SK-N-SH (cell line): Measurements from ENCODE around the gene VAPB. TPM values are rescaled to one million over a fixed set of nuclear protein-coding genes. Genes with fewer than 3 reads are reported as not detected.

Experiments
- CTCF ChIA-PET: fragments of 300-600, 350-600 bp; formaldehyde crosslinking; extraction: SDS; loops from one replicate; lab custom pipeline; 2021; lab: Yijun Ruan, JAX
- POLR2A ChIA-PET: fragments of 350-600 bp; sonication (Branson Sonifier 250); formaldehyde crosslinking; extraction: SDS; loops from one replicate; lab custom pipeline; 2020; ENCODE audit warnings: antibody characterized with exemption, inconsistent platforms; lab: Yijun Ruan, JAX
- DNase-seq: peaks from one replicate; pipeline ENCODE4 v3.0.0; 2012
- H2AFZ ChIP-seq: fragments of 200-600 bp; sonication (generic); 2 replicates; pipeline ENCODE4 v1.8.1; 2016; ENCODE audit warnings: antibody characterized with exemption, mild to moderate bottlenecking, low read depth
- H3F3A ChIP-seq: fragments of 200-600 bp; sonication (generic); replicated peaks from 2 replicates; pipeline ENCODE3; 2016; ENCODE audit warnings: antibody characterized with exemption, mild to moderate bottlenecking; ENCODE audit not compliant: insufficient read depth
- H3K27ac ChIP-seq, 2 experiments: fragments of 200-500 bp in 1 of 2; fragments of 200-600 bp in 1 of 2; sonication (Bioruptor generic) in 1 of 2; sonication (generic), shearing (Covaris generic) in 1 of 2; 2 replicates each; pipeline versions ENCODE4 v1.5.1 to v1.6.1; 2014 to 2016; ENCODE audit warnings: low read depth in 2 of 2, inconsistent platforms in 1 of 2, low read length in 1 of 2, mild to moderate bottlenecking in 1 of 2, mixed read lengths in 1 of 2
- H3K27me3 ChIP-seq: fragments of 200-600 bp; sonication (generic), shearing (Covaris generic); 2 replicates; pipeline ENCODE4 v1.6.1; 2016; ENCODE audit warnings: mixed run types; ENCODE audit not compliant: insufficient read depth
- H3K36me3 ChIP-seq, 2 experiments: fragments of 200-500 bp in 1 of 2; fragments of 200-600 bp in 1 of 2; sonication (Bioruptor generic) in 1 of 2; sonication (generic) in 1 of 2; replicated peaks in 1 of 2; 2 replicates each; pipeline versions ENCODE3 to v1.5.1; 2014 to 2016; ENCODE audit warnings: low read length in 1 of 2, mild to moderate bottlenecking in 1 of 2; ENCODE audit not compliant: insufficient read depth in 2 of 2, control insufficient read depth in 1 of 2
- H3K4me1 ChIP-seq, 2 experiments: fragments of 200-500 bp in 1 of 2; fragments of 200-600 bp in 1 of 2; sonication (Bioruptor generic) in 1 of 2; sonication (generic), shearing (Covaris generic) in 1 of 2; 2 replicates each; pipeline versions ENCODE4 v1.5.1 to v1.6.1; 2014 to 2016; ENCODE audit warnings: low read depth in 1 of 2, low read length in 1 of 2, mixed run types in 1 of 2; ENCODE audit not compliant: insufficient read depth in 2 of 2, control insufficient read depth in 1 of 2
- H3K4me2 ChIP-seq: fragments of 200-600 bp; sonication (generic), shearing (Covaris generic); 2 replicates; pipeline ENCODE4 v1.6.1; 2017; ENCODE audit warnings: mixed run types
- H3K4me3 ChIP-seq, 2 experiments: fragments of 200-500 bp in 1 of 2; fragments of 200-600 bp in 1 of 2; sonication (Bioruptor generic) in 1 of 2; sonication (generic), shearing (Covaris generic) in 1 of 2; 2 replicates each; pipeline versions ENCODE4 v1.5.1 to v1.8.1; 2014 to 2016; ENCODE audit warnings: low read depth in 2 of 2, inconsistent platforms in 1 of 2, low read length in 1 of 2, mild to moderate bottlenecking in 1 of 2, mixed read lengths in 1 of 2, moderate library complexity in 1 of 2
- H3K79me2 ChIP-seq: fragments of 200-600 bp; sonication (generic); 2 replicates; pipeline ENCODE4 v1.8.1; 2017; ENCODE audit warnings: mild to moderate bottlenecking; ENCODE audit not compliant: insufficient read depth
- H3K9ac ChIP-seq: fragments of 200-600 bp; sonication (generic); 2 replicates; pipeline ENCODE4 v1.6.1; 2017; ENCODE audit warnings: mixed run types
- H3K9me2 ChIP-seq: fragments of 200-600 bp; sonication (generic); 2 replicates; pipeline ENCODE4 v1.6.1; 2017; ENCODE audit warnings: mixed run types
- H3K9me3 ChIP-seq: fragments of 200-600 bp; sonication (generic); 2 replicates; pipeline ENCODE4 v1.6.1; 2017; ENCODE audit warnings: mixed run types, mild to moderate bottlenecking, moderate library complexity
- H4K20me1 ChIP-seq: fragments of 200-600 bp; sonication (generic); 2 replicates; pipeline ENCODE4 v1.6.1; 2017; ENCODE audit warnings: mild to moderate bottlenecking, mixed run types; ENCODE audit not compliant: insufficient read depth
- CHD2 ChIP-seq: fragments of 150-350 bp; IDR thresholded peaks from 2 replicates; pipeline ENCODE4 v1.6.1; 2018; ENCODE audit warnings: low read length; ENCODE audit not compliant: partially characterized antibody
- EP300 ChIP-seq, 2 experiments: IDR thresholded peaks; 2 replicates each; pipeline versions ENCODE4 v1.4.0 to v1.6.1; 2012; ENCODE audit warnings: borderline replicate concordance in 1 of 2, low read depth in 1 of 2, low read length in 1 of 2
- EZH2phosphoT487 ChIP-seq: fragments of 200-600 bp; sonication (generic); IDR thresholded peaks from 2 replicates; pipeline ENCODE4 v1.6.1; 2017; ENCODE audit warnings: low read depth, mixed run types, mild to moderate bottlenecking, antibody characterized with exemption, moderate library complexity, borderline replicate concordance
- FOXM1 ChIP-seq: IDR thresholded peaks from 2 replicates; pipeline ENCODE4 v1.4.0; 2012; ENCODE audit warnings: low read depth, mild to moderate bottlenecking
- RCOR1 ChIP-seq: fragments of 150-350 bp; IDR thresholded peaks from 2 replicates; pipeline ENCODE4 v1.6.1; 2017; ENCODE audit warnings: antibody characterized with exemption, low read length
- RFX5 ChIP-seq: IDR thresholded peaks from 2 replicates; pipeline ENCODE4 v1.6.1; 2012; ENCODE audit warnings: mild to moderate bottlenecking, improper control_type of control experiment, low read length
- SIN3A ChIP-seq: IDR thresholded peaks from 2 replicates; pipeline ENCODE4 v1.6.1; 2012; ENCODE audit warnings: low read depth, mild to moderate bottlenecking, low read length, moderate library complexity, borderline replicate concordance
- SMC3 ChIP-seq: IDR thresholded peaks from 2 replicates; pipeline ENCODE4 v1.6.1; 2012; ENCODE audit warnings: low read depth, low read length, improper control_type of control experiment
- TAF1 ChIP-seq: IDR thresholded peaks from 2 replicates; pipeline ENCODE4 v1.6.1; 2012; ENCODE audit warnings: low read depth, mild to moderate bottlenecking, low read length, moderate library complexity, borderline replicate concordance
- TCF12 ChIP-seq: IDR thresholded peaks from 2 replicates; pipeline ENCODE4 v1.4.0; 2012
- WGBS: methylation state at CpG from one replicate; pipeline ENCODE4 v1.1.6; 2017; ENCODE audit warnings: low lambda C conversion rate; 5-methylcytosine and 5-hydroxymethylcytosine counted together
- polyA plus RNA-seq, 3 experiments: library from polyadenylated mRNA; depleted of rRNA; stranded (reverse); fragments of >200 nt; gene quantifications; 2 replicates each; pipeline ENCODE4 v1.2.3, GENCODE V29; 2012
- TF ChIP-seq, protein P1 (sequence below): IDR thresholded peaks from 2 replicates; pipeline ENCODE4; 2012
- TF ChIP-seq, protein P2 (sequence below): IDR thresholded peaks from 2 replicates; pipeline ENCODE4 v1.4.0; 2012; ENCODE audit warnings: low read depth
- TF ChIP-seq, protein P3 (sequence below): fragments of 150-350 bp; IDR thresholded peaks from 2 replicates; pipeline ENCODE4 v1.6.1; 2017; ENCODE audit warnings: antibody characterized with exemption, low read length, low read depth, borderline replicate concordance
- TF ChIP-seq, protein P4 (sequence below): IDR thresholded peaks from 2 replicates; pipeline ENCODE4 v1.6.1; 2012; ENCODE audit warnings: mild to moderate bottlenecking, low read depth, low read length, moderate library complexity
- TF ChIP-seq, protein P5 (sequence below): IDR thresholded peaks from 2 replicates; pipeline ENCODE4 v1.4.0; 2012; ENCODE audit warnings: low read depth, borderline replicate concordance
- TF ChIP-seq, protein P6 (sequence below): IDR thresholded peaks from 2 replicates; pipeline ENCODE4 v1.4.0; 2012; ENCODE audit warnings: low read depth, borderline replicate concordance

The VAPB gene
- polyA plus RNA-seq, 1 of the 3 experiments (the other 2 are of a cell fraction): 16.9 TPM

DNA sequence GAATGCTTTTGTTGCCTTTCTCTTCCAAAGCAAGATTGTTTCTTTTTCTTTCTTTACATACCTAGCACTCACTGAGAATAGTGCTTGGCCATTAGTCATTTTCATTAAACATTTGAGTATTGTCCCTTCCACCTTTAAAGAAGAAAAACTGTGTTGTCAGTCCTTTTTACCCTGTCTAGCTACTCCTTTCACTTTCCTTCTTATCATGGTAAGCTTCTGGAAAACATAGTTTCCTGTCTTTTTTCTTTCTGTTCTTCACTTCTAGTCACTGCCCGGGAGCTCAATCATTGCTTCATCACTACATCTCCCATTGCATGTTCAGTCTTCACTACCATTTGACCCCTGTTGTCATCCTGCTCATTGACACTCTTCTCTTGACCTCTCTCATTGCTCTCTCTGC lies 12.1 kb downstream of the VAPB start:
- no peak overlapping the region for H3K9ac ChIP-seq
- no peaks in the 10 kb centered on the region for H3K27me3 ChIP-seq
- 100% methylated on average over 1 of the region's 1 CpG for WGBS
- peaks cover 99% of the 10 kb centered on the region for H3K79me2 ChIP-seq
- no peak overlapping the region for H3K27ac ChIP-seq
- peaks cover 0 to 11% of the 10 kb centered on the region in 2 experiments for H3K36me3 ChIP-seq
- no peak overlapping the region for H3K4me2 ChIP-seq
- peaks cover 83% of the 10 kb centered on the region for H4K20me1 ChIP-seq
- POLR2A ChIA-PET: no interaction called here
- H3K4me1 ChIP-seq: no peaks in the 10 kb centered on the region; a peak in 1 of 4 replicates
- peaks cover 5% of the 10 kb centered on the region for H3F3A ChIP-seq
- H3K9me2 ChIP-seq: no peaks in the 10 kb centered on the region
- H3K9me3 ChIP-seq: no peaks in the 10 kb centered on the region
- no peak for DNase-seq
- CTCF ChIA-PET: no interaction called here
- H3K4me3 ChIP-seq: no peak overlapping the region
- H2AFZ ChIP-seq: no peak overlapping the region
- TF ChIP-seq SIN3A (no peak), CHD2 (no peak), RFX5 (no peak), EP300 (IDR thresholded peaks at IDR 0.05; ENCODE audit: borderline replicate concordance in 1 of 2, low read depth in 1 of 2, low read length in 1 of 2) (no peak), RCOR1 (no peak), TCF12 (no peak), TAF1 (no peak), SMC3 (no peak), EZH2phosphoT487 (no peak), FOXM1 (no peak)
- TF ChIP-seq, protein P1, sequence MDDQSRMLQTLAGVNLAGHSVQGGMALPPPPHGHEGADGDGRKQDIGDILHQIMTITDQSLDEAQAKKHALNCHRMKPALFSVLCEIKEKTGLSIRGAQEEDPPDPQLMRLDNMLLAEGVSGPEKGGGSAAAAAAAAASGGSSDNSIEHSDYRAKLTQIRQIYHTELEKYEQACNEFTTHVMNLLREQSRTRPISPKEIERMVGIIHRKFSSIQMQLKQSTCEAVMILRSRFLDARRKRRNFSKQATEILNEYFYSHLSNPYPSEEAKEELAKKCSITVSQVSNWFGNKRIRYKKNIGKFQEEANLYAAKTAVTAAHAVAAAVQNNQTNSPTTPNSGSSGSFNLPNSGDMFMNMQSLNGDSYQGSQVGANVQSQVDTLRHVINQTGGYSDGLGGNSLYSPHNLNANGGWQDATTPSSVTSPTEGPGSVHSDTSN: no peak
- TF ChIP-seq, protein P2, sequence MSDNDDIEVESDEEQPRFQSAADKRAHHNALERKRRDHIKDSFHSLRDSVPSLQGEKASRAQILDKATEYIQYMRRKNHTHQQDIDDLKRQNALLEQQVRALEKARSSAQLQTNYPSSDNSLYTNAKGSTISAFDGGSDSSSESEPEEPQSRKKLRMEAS: no peak
- TF ChIP-seq, protein P3, sequence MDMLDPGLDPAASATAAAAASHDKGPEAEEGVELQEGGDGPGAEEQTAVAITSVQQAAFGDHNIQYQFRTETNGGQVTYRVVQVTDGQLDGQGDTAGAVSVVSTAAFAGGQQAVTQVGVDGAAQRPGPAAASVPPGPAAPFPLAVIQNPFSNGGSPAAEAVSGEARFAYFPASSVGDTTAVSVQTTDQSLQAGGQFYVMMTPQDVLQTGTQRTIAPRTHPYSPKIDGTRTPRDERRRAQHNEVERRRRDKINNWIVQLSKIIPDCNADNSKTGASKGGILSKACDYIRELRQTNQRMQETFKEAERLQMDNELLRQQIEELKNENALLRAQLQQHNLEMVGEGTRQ: no peak
- TF ChIP-seq, protein P4, sequence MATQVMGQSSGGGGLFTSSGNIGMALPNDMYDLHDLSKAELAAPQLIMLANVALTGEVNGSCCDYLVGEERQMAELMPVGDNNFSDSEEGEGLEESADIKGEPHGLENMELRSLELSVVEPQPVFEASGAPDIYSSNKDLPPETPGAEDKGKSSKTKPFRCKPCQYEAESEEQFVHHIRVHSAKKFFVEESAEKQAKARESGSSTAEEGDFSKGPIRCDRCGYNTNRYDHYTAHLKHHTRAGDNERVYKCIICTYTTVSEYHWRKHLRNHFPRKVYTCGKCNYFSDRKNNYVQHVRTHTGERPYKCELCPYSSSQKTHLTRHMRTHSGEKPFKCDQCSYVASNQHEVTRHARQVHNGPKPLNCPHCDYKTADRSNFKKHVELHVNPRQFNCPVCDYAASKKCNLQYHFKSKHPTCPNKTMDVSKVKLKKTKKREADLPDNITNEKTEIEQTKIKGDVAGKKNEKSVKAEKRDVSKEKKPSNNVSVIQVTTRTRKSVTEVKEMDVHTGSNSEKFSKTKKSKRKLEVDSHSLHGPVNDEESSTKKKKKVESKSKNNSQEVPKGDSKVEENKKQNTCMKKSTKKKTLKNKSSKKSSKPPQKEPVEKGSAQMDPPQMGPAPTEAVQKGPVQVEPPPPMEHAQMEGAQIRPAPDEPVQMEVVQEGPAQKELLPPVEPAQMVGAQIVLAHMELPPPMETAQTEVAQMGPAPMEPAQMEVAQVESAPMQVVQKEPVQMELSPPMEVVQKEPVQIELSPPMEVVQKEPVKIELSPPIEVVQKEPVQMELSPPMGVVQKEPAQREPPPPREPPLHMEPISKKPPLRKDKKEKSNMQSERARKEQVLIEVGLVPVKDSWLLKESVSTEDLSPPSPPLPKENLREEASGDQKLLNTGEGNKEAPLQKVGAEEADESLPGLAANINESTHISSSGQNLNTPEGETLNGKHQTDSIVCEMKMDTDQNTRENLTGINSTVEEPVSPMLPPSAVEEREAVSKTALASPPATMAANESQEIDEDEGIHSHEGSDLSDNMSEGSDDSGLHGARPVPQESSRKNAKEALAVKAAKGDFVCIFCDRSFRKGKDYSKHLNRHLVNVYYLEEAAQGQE: no peak
- TF ChIP-seq, protein P5, sequence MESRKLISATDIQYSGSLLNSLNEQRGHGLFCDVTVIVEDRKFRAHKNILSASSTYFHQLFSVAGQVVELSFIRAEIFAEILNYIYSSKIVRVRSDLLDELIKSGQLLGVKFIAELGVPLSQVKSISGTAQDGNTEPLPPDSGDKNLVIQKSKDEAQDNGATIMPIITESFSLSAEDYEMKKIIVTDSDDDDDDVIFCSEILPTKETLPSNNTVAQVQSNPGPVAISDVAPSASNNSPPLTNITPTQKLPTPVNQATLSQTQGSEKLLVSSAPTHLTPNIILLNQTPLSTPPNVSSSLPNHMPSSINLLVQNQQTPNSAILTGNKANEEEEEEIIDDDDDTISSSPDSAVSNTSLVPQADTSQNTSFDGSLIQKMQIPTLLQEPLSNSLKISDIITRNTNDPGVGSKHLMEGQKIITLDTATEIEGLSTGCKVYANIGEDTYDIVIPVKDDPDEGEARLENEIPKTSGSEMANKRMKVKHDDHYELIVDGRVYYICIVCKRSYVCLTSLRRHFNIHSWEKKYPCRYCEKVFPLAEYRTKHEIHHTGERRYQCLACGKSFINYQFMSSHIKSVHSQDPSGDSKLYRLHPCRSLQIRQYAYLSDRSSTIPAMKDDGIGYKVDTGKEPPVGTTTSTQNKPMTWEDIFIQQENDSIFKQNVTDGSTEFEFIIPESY: no peak
- TF ChIP-seq, protein P6, sequence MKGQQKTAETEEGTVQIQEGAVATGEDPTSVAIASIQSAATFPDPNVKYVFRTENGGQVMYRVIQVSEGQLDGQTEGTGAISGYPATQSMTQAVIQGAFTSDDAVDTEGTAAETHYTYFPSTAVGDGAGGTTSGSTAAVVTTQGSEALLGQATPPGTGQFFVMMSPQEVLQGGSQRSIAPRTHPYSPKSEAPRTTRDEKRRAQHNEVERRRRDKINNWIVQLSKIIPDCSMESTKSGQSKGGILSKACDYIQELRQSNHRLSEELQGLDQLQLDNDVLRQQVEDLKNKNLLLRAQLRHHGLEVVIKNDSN: no peak
